NB4 (cell line): Measurements from ENCODE around the gene SSPN.

Experiments used
- DNase-seq: peaks from one replicate; pipeline ENCODE4 v3.0.0; 2010; ENCODE audit warnings: low read depth
- H3K4me3 ChIP-seq: one replicate; pipeline ENCODE4 v1.5.1; 2011; ENCODE audit warnings: mild to moderate bottlenecking, low read depth, low read length, moderate library complexity
- MYC ChIP-seq: IDR thresholded peaks from 2 replicates; pipeline ENCODE4 v1.6.1; 2011; ENCODE audit warnings: low read depth, low read length
- POLR2A ChIP-seq: IDR thresholded peaks from 2 replicates; pipeline ENCODE4 v1.6.1; 2011; ENCODE audit warnings: mild to moderate bottlenecking; ENCODE audit not compliant: insufficient read length; ENCODE audit errors: extremely low read depth
- TF ChIP-seq, protein P1 (sequence below): IDR thresholded peaks from 2 replicates; pipeline ENCODE4 v1.6.1; 2011; ENCODE audit warnings: low read depth, low read length
- TF ChIP-seq, protein P2 (sequence below): IDR thresholded peaks from one replicate; pipeline ENCODE4 v1.5.1; 2012; ENCODE audit warnings: low read depth, low read length

Gene SSPN

DNA sequence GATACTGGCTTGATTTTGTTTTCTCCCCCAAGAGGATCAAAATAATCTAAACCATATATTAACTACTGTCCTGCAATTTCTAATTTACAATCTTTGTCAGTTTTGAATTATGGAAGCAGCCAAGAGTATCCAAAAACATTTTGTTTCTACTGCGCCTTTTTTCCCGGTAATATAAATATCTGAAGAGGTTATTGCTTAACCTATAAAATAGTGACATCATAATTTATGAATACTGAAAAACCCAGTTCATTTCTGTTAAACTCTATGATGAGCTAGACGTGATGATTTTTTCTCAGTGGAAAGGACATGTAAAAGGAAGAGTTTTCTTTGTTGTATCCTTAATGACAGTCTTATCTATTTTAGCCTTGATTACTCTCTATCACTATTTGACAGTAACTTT lies 3.2 kb upstream of the SSPN start:
- no peak for DNase-seq
- TF ChIP-seq, protein P1, sequence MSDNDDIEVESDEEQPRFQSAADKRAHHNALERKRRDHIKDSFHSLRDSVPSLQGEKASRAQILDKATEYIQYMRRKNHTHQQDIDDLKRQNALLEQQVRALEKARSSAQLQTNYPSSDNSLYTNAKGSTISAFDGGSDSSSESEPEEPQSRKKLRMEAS = no peak
- TF ChIP-seq MYC (no peak), POLR2A (no peak)
- H3K4me3 ChIP-seq = no peak overlapping the region

DNA sequence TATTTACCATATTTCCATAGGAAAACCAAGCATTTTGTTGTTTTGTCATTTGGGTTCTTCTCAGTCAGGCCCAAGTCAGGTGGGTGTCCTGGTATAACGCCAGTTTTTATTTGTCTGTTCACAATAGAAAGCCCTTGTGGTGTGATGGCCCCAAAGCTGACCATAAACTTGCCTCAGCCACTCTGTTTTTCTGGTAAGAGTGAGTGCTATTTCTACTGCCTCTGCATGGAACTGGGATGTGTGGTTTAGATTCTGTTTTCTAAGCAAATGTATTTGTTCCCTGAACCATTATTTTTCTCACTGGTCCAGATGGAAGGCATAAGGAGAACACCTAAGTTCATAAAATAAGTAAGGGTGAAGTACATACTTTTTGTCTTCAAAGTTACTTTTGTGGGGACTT lies 1.8 kb upstream of the SSPN start:
- no peak overlapping the region for H3K4me3 ChIP-seq
- TF ChIP-seq, protein P2, sequence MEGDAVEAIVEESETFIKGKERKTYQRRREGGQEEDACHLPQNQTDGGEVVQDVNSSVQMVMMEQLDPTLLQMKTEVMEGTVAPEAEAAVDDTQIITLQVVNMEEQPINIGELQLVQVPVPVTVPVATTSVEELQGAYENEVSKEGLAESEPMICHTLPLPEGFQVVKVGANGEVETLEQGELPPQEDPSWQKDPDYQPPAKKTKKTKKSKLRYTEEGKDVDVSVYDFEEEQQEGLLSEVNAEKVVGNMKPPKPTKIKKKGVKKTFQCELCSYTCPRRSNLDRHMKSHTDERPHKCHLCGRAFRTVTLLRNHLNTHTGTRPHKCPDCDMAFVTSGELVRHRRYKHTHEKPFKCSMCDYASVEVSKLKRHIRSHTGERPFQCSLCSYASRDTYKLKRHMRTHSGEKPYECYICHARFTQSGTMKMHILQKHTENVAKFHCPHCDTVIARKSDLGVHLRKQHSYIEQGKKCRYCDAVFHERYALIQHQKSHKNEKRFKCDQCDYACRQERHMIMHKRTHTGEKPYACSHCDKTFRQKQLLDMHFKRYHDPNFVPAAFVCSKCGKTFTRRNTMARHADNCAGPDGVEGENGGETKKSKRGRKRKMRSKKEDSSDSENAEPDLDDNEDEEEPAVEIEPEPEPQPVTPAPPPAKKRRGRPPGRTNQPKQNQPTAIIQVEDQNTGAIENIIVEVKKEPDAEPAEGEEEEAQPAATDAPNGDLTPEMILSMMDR = no peak
- no peak for TF ChIP-seq MYC
- TF ChIP-seq, protein P1 = no peak
- DNase-seq = no peak

DNA sequence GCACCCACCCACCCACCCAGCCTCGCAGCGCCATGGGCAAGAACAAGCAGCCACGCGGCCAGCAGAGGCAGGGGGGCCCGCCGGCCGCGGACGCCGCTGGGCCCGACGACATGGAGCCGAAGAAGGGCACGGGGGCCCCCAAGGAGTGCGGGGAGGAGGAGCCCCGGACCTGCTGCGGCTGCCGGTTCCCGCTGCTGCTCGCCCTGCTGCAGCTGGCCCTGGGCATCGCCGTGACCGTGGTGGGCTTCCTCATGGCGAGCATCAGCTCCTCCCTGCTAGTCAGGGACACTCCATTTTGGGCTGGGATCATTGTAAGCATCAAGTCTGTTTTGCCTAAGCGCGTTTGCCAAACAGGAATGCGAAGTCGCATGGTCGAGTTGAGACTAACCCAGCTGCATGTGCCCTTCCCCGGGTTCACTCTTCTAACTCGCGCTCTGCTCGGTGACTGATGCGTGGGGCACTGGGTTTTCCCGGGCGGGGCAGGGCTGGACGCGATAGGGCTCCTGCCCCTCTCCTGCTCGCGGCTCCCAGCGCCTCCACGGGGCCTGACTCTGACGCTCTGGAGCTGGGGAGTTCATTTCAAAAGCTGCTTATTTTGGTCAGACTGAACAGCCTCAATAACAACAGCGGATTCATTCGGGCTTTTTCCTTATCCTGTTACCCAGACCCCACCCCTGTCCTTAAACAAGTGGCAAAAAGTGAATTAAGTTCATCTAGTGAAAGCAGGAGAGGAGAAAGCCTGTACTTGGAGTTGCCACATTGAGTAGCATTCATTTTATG lies 458 bp downstream of the SSPN start:
- TF ChIP-seq MYC = no peak
- TF ChIP-seq, protein P2 = no peak
- TF ChIP-seq POLR2A = no peak
- TF ChIP-seq, protein P1 = no peak
- peak; percentile 79 for DNase-seq
- H3K4me3 ChIP-seq = peak overlapping the region; percentile 57

DNA sequence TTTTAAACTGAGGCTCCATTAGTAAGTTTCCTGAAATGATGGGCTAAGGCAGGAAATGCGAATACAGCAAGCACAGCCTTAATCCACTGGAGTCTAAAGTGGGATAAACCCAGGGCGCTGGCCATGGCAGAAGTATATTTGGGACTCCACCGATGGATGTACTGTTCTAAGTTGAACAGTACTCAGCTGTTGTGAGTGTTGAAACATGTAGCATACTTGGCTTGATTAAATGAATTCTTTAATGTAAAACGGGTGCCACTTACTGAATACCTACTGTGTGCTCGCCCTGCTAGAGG lies 996 bp downstream of the SSPN start:
- DNase-seq = no peak
- H3K4me3 ChIP-seq = peak overlapping the region; percentile 57
- TF ChIP-seq POLR2A (no peak), MYC (no peak)
- TF ChIP-seq, protein P1 = no peak
- TF ChIP-seq, protein P2 = no peak

DNA sequence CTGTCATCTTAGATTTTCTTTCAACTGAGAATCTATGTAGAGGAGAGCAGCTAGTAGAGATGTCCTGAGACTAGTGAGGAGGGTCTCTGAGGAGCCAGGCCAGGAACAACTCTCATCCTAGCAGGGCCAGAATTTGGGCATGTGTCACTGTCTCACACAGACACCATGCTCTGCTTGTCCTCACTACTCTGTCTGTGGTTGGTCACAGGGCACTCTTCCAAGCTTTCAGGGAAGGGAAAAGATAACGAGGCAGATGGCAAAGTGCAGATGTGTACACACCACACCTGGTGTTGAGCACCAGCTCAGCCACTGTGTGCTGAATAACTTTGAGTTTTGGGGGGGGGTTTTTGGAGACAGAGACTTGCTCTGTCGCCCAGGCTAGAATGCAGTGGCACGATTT lies 2.5 kb downstream of the SSPN start:
- TF ChIP-seq MYC = no peak
- TF ChIP-seq, protein P2 = no peak
- TF ChIP-seq POLR2A = no peak
- TF ChIP-seq, protein P1 = no peak
- H3K4me3 ChIP-seq = no peak overlapping the region
- DNase-seq = no peak

DNA sequence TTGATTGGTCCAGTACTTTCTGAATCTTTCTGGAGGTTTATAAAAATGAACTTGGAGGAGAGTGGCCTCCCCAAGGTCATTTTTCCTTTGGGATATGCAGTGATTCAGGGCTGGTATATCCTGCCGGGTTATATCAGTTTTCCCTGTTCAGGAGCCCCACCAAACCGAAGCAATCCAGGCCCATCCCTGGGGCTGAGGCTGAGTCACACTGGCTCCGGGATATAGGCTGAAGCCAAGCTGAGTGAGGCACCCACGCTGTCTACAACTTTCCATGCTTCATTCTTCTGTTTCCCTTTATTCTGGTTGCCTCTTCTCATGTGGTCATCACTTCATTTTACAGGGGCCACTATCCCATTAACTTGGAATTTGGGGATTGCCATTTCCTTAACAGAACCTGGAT lies 3.4 kb downstream of the SSPN start:
- no peak for DNase-seq

More for the DNA sequence above, 3.4 kb downstream of the SSPN start:
- no peak overlapping the region for H3K4me3 ChIP-seq
- TF ChIP-seq, protein P2 = no peak
- TF ChIP-seq, protein P1 = no peak
- no peak for TF ChIP-seq MYC
- TF ChIP-seq POLR2A = no peak
